ENCODE results near the gene UTRN. TPM values are rescaled to one million over a fixed set of nuclear protein-coding genes. Genes with fewer than 3 reads are reported as not detected.

The UTRN gene
- total RNA-seq, 1 donor from 2014 or later = 36.7 TPM

DNA sequence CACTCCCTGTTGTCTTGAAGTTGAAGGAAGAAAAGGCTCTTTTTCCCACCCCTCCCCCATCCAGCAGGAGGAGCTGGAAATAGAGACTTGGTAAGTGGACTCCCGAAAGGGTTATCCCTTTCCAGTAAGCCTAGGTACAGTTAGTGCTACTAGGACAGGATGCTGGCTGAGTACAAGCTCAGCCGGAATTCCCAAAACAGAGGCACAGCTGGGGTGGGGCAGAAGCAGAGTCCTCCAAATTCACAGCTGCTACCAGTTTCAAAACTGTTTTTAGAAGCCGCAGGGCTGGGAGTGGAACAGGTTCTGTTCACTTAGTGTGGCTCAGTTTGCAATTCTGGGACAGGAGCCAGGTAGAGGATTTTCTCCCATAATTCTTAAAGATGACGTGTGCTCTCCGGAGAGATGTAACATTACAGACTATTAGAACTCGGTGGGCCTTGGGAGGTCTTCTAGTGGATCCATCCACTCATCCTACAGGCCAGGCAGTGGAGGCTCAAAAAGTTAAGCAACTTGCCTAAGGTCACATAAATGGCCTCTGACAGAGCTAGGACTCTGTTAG lies 19.0 kb upstream of the UTRN start:
- Mint-ChIP-seq H3K27me3 (peaks cover 2% of the 10 kb centered on the region), H3K4me1 (no peaks in the 10 kb centered on the region), H3K9me3 (no peaks in the 10 kb centered on the region), H3K36me3 (ENCODE audit: low read depth) (no peaks in the 10 kb centered on the region), H3K27ac (no peak overlapping the region), H3K4me3 (no peak overlapping the region)
- DNase-seq = no peak
- intact Hi-C loops (cut with micrococcal nuclease) = no loop called here

DNA sequence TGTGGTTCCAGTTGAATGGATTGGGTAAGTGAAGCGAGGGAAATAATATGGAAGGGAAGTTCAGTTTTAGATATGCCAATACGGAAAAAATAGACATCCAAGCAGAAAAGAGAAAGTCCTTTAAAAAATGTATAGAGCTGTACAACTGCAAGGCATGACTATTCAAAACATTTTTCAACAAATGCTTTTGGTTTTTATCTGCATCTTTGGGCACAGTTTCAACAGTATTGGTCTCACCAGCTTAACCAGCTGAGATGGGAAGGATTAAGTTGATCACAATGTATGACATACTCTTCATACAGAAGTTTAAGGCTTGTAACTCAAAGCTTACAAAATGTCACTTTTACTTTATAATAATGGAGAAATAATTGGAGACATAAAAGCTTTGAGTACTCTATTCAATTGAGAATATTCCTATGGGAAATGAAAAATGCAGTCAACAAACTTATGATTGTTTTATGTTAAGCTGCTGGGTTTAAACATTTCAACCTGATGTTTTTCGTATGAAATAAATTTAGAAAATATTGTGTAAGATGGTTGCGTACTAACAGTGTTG lies 16.3 kb upstream of the UTRN start:
- DNase-seq = no peak

DNA sequence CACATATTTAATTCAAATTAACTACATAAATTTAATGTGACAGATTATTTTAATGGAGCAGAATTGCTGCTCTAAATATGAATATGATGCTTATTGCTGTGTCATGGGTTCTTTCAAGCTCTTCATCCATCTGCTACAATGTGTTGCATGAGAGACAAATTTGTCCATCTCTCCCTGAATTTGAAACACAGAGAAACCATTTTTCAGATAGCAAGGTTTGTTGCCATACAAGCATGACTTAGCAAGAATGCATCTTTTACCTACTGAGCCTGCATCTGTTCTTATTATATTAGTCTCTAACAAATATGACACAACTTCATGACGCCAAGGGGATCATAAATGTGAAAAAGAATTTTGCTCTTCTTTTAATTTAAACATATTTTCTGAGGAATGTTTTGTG lies 8.0 kb upstream of the UTRN start:
- Mint-ChIP-seq H3K9me3 (no peaks in the 10 kb centered on the region), H3K4me1 (no peaks in the 10 kb centered on the region), H3K4me3 (no peak overlapping the region), H3K27ac (no peak overlapping the region), H3K27me3 (peaks cover 8% of the 10 kb centered on the region), H3K36me3 (ENCODE audit: low read depth) (no peaks in the 10 kb centered on the region)
- no peak for DNase-seq
- intact Hi-C loops (cut with micrococcal nuclease) = no loop called here

More for the DNA sequence above, 16.3 kb upstream of the UTRN start:
- no peaks in the 10 kb centered on the region for H3K36me3 Mint-ChIP-seq (ENCODE audit: low read depth)
- peaks cover 2% of the 10 kb centered on the region for H3K27me3 Mint-ChIP-seq
- no peaks in the 10 kb centered on the region for H3K9me3 Mint-ChIP-seq
- H3K27ac Mint-ChIP-seq = no peak overlapping the region
- intact Hi-C loops (cut with micrococcal nuclease) = no loop called here
- no peaks in the 10 kb centered on the region for H3K4me1 Mint-ChIP-seq
- H3K4me3 Mint-ChIP-seq = no peak overlapping the region

DNA sequence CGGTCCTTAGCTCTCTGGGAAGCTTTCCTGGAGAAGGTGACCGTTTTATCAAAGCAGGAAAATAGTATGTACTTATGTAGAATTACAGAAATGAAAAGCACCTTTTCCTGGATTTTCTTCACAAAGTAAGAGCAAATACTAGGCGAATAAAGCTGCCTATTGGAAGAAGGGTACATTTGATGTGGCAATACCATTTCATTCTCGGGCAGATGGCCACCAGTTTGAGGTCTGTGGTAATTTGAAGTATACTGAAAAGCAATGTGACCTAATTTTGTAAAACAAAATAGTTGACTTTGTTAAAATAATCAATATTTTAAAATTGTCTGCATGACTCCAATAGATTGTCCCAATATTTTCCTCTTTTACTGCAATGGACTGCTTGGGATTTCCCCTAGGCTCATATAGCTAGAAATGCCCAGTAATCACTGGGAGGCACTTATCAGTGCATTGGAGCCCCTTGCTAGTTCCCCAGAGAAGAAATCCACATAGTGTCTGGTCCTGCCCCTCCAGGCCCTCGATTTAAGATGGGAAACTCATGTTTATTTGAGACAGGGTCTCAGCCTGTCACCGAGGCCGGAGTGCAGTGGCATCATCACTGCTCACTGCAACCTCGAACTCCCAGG lies 7.4 kb upstream of the UTRN start:
- no peaks in the 10 kb centered on the region for H3K9me3 Mint-ChIP-seq
- H3K36me3 Mint-ChIP-seq (ENCODE audit: low read depth) = no peaks in the 10 kb centered on the region
- DNase-seq = no peak
- H3K4me3 Mint-ChIP-seq = no peak overlapping the region
- peaks cover 10% of the 10 kb centered on the region for H3K27me3 Mint-ChIP-seq
- no peaks in the 10 kb centered on the region for H3K4me1 Mint-ChIP-seq
- H3K27ac Mint-ChIP-seq = no peak overlapping the region
- intact Hi-C loops (cut with micrococcal nuclease) = no loop called here

DNA sequence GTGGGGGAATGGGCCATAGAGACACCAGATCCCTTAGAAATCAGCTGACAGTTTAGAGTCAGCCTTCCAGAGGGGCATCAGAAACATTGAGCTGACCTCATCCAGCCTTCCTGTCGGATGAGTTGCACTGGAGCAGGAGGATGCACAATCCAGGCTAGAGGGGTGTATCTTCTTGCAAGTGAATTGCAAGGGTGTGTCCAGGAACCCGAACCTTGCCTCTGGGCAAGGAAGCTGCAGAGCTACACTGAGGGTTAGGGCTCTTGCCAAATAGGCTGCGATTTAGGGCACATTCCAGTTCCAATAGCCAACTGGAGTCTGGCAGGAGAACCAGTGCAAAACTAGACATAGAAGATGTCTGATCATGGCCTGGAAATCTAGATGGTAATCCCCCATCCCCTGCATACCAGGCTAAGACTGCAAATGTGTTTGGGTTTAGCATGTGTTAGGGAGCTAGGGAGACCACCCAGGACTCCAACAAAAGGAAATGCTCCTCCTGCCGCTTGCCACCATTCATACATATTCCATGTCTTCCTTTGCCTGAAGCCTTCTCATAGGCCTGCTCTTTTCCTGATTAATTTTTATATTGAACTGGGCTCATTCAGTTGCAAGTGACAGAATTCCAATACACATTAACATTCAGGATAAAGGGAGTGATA lies 6.3 kb upstream of the UTRN start:
- H3K36me3 Mint-ChIP-seq (ENCODE audit: low read depth) = no peaks in the 10 kb centered on the region
- H3K9me3 Mint-ChIP-seq = no peaks in the 10 kb centered on the region
- no peak overlapping the region for H3K27ac Mint-ChIP-seq
- peaks cover 2% of the 10 kb centered on the region for H3K4me1 Mint-ChIP-seq
- H3K4me3 Mint-ChIP-seq = no peak overlapping the region
- intact Hi-C loops (cut with micrococcal nuclease) = no loop called here
- H3K27me3 Mint-ChIP-seq = peaks cover 16% of the 10 kb centered on the region
- no peak for DNase-seq

DNA sequence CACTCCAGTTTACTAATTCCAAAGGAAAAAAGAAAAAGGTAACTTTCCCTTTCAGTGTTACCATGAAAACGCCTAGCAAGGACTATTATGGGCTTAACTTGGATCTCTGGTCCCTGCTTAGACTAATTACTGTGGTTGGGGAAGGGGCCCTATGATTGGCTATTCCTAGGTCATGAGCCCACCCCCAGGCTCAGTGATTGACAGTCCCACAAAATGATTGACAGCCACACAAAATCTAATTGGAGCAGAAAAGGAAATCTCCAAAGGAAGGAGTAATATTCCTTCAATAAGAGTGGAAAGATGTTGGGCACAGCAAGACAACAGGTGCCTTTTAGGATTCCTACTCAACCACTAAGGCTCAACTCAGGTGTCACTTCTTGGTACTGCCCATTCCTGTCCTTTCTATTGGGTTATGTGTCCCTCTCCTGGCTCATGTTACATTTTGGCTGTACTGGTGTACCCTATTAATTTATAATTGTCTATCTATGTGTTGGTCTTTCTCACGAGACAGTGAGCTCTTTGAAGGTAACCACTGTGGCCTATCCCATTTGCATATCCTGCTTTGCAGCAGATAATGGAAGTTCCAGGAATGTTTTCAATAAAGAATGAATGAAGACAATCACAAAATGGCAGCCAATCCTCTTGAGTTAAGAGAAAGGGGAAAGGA lies 5.5 kb upstream of the UTRN start:
- no peak overlapping the region for H3K4me3 Mint-ChIP-seq
- H3K36me3 Mint-ChIP-seq (ENCODE audit: low read depth) = no peaks in the 10 kb centered on the region
- intact Hi-C loops (cut with micrococcal nuclease) = no loop called here
- H3K4me1 Mint-ChIP-seq = peaks cover 10% of the 10 kb centered on the region
- H3K27ac Mint-ChIP-seq = no peak overlapping the region
- peaks cover 21% of the 10 kb centered on the region for H3K27me3 Mint-ChIP-seq
- H3K9me3 Mint-ChIP-seq = no peaks in the 10 kb centered on the region
- no peak for DNase-seq

DNA sequence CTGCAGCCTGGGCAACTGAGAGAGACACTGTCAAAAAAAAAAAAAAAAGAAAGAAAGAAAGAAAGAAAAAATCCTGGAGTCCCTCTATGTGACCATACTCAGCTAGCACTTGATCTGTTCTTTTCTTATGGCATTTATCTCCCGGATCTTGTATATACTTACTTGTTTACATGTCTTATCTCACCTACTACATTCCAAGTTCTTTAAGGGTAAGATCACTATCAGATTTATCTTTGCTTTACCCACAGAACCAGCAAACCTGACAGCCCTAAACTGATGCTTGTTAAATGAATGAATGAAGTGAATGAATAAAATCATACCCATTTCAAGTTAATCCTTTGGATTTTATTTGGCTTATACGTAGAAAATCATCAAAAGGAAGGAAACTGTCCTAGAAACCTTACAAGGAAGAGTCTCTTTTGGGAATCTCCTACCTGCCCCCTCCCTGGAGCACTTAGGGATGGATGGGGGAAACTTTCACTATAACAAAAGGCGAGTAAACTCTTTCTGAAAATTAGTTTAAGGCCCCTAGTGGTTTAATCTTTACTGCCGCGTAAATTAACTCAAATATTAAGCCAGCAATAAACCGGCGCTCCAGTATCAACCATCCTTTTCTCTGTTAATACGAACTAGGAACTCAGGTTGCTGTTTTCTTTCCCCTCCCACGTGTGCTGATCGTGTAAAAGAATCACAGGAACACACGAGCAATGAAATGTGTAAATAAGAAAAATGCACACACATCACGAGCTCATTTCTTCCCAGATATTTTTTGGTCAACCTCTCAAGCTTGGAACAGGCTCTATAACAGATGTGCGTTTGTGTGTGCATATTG lies 1.3 kb upstream of the UTRN start:
- Mint-ChIP-seq H3K36me3 (ENCODE audit: low read depth) (no peaks in the 10 kb centered on the region), H3K4me1 (peaks cover 16% of the 10 kb centered on the region), H3K27ac (peak overlapping the region; percentile 88), H3K9me3 (no peaks in the 10 kb centered on the region), H3K27me3 (peaks cover 36% of the 10 kb centered on the region), H3K4me3 (peak overlapping the region; percentile 91)
- DNase-seq = no peak
- intact Hi-C loops (cut with micrococcal nuclease) = loop anchor here (1.0 to 2.0 kb wide), 4 partner anchors 27 to 185 kb away; no protein-coding TSS in a partner anchor

DNA sequence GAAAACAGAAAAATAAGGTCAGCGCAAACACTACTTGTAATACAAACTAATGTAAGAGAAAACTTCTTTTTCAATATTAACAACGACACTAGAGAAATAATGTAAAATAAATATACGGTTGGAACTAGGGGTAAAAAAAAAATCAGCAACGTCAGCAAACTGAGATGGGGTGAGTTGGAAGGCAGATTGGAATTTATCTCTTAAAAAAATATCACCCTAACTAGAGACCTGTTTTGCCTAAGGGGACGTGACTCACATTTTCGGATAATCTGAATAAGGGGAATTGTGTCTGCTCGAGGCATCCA lies 705 bp upstream of the UTRN start:
- Mint-ChIP-seq H3K9me3 (no peaks in the 10 kb centered on the region), H3K27me3 (peaks cover 39% of the 10 kb centered on the region), H3K4me3 (peak overlapping the region; percentile 91), H3K4me1 (peaks cover 16% of the 10 kb centered on the region), H3K36me3 (ENCODE audit: low read depth) (no peaks in the 10 kb centered on the region), H3K27ac (peak overlapping the region; percentile 88)
- no peak for DNase-seq
- intact Hi-C loops (cut with micrococcal nuclease) = loop anchor here (1.0 to 2.0 kb wide), 4 partner anchors 26 to 184 kb away; no protein-coding TSS in a partner anchor

DNA sequence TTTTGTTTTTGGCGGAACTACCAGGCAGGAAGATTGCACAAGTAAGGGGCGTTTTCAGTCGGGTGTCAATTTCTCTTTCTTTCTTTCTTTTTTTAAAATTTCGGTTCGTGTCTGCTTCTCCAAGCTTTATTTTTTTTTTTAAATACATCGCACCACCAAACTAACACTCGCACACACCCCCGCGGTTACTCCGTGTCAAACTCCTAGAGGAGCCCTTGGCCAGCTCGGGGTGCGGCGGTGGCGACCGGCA lies 338 bp downstream of the UTRN start:
- no peak for DNase-seq
- Mint-ChIP-seq H3K4me1 (peaks cover 18% of the 10 kb centered on the region), H3K27me3 (peaks cover 39% of the 10 kb centered on the region), H3K36me3 (ENCODE audit: low read depth) (no peaks in the 10 kb centered on the region), H3K4me3 (peak overlapping the region; percentile 91), H3K27ac (peak overlapping the region; percentile 88), H3K9me3 (no peaks in the 10 kb centered on the region)
- intact Hi-C loops (cut with micrococcal nuclease) = loop anchor here (1.0 to 5.0 kb wide), 6 partner anchors 25 to 197 kb away; partner anchors contain the start of gene SF3B5

DNA sequence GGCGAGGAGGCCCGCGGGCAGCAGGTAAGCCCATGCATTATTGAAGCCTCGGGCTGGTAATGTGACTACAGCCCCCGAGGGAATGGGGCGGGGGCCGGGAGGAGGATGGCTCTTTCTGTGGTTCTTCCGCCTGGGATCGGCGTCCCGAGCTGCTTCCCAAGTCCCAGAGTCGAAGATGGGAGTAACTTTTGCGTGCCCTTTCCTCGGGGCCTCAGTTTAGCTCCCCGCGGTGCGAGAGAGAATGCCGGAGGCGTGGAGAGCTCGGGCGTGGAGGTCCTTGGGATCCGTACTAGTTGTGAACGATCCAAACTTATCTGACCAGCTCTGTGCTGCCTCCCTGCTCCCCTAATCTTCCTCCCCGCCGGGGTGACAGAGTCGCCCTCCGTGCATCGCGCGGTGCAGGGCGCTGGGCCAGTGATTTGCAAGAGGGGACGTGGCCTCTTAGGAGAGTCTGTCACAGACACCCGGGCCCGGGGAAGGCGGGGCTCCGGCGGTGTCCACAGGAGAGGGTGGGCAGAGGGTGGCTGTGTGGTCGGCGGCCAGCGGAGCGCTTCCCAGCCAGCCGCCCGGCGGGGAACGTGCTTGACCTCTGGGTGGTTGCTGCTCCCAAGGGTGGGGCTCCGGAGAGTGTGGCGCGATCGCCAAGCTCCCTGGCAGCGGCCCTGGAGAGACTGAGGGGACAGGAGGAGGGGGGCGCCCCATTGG lies 815 bp downstream of the UTRN start:
- Mint-ChIP-seq H3K36me3 (ENCODE audit: low read depth) (no peaks in the 10 kb centered on the region), H3K27ac (peak overlapping the region; percentile 88), H3K9me3 (no peaks in the 10 kb centered on the region), H3K4me3 (peak overlapping the region; percentile 91), H3K27me3 (peaks cover 38% of the 10 kb centered on the region), H3K4me1 (peaks cover 18% of the 10 kb centered on the region)
- intact Hi-C loops (cut with micrococcal nuclease) = loop anchor here (1.0 to 5.0 kb wide), 7 partner anchors 25 to 196 kb away; partner anchors contain the start of gene SF3B5
- peak; percentile 82 for DNase-seq

DNA sequence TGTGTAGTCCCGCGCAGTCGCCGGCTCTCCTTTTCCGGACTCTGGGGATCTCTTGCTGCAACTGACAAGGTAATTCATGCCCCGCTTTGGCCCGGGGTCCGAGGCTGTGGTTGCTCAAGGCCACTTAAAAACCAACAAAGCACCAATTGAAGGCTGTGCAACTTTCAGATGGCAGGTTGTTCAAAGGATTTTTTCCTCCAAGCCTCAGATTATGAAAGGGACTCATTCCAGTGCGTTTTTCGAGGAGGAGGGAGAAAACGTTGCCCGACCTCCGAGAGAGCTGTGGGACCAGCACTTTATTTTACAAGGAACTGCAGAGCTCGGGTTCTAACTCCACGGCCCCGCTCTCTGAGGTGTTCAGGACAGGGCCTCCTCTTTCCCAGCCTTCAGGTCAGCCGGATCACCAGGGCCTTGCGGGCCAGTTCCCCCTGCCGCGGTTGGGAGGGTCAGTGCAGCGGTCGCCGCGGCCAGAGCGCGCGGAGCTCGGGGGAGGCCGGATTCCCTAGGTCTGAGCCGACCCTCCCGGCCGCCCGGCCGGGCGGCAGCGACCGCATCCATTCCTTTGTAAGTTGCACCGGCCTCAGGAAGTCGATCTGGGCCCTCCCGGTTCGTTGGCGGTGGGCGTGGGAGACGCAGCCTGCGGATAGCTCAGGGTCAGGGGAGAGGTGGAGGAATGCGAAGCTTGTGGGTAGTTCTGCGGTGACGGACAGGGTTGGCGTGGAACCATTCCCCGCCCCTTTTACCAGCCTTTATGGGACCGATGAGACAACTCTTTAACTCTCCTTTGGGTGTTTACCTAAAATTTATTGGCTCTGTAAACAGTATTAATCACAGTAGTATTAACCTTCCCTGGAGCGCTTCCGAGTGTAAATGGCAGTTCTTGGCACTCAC lies 1.6 kb downstream of the UTRN start:
- H3K36me3 Mint-ChIP-seq (ENCODE audit: low read depth) = no peaks in the 10 kb centered on the region
- H3K27me3 Mint-ChIP-seq = peaks cover 40% of the 10 kb centered on the region
- no peaks in the 10 kb centered on the region for H3K9me3 Mint-ChIP-seq
- H3K4me1 Mint-ChIP-seq = peaks cover 22% of the 10 kb centered on the region
- intact Hi-C loops (cut with micrococcal nuclease) = loop anchor here (1.0 to 5.0 kb wide), 2 partner anchors 38 to 196 kb away; no protein-coding TSS in a partner anchor
- peak; percentile 61 for DNase-seq
- peak overlapping the region; percentile 91 for H3K4me3 Mint-ChIP-seq
- H3K27ac Mint-ChIP-seq = peak overlapping the region; percentile 18

DNA sequence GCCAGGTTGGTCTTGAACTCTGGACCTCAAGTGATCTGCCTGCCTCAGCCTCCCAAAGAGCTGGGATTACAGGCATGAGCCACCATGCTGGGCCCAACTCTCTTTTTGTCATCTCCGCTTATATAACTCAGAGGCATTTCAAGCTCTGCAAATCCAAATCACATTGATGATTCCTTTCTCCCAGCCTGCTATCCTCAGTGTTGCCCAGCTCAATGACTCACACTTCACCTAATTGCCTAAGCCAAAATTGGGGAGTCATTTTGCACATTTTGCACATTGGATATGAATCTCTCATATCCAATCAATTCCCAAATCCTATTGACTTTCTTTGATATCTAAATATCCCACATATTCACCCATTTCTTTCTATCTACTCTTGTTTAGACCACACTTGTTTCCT lies 3.9 kb downstream of the UTRN start:
- Mint-ChIP-seq H3K36me3 (ENCODE audit: low read depth) (no peaks in the 10 kb centered on the region), H3K27me3 (peaks cover 33% of the 10 kb centered on the region), H3K27ac (no peak overlapping the region), H3K4me1 (peaks cover 17% of the 10 kb centered on the region), H3K4me3 (no peak overlapping the region), H3K9me3 (no peaks in the 10 kb centered on the region)
- no peak for DNase-seq
- intact Hi-C loops (cut with micrococcal nuclease) = loop anchor here (5.0 kb wide), 1 partner anchor 193 kb away; no protein-coding TSS in a partner anchor

Data from activated CD4-positive, alpha-beta T cell treated with anti-CD3 and anti-CD28 coated beads, Interleukin-2, amount 10 ng/mL, durations not matched to agents 24 days and 14 days (primary cell).